ENCODE measurements around the gene BTNL8.

DNA sequence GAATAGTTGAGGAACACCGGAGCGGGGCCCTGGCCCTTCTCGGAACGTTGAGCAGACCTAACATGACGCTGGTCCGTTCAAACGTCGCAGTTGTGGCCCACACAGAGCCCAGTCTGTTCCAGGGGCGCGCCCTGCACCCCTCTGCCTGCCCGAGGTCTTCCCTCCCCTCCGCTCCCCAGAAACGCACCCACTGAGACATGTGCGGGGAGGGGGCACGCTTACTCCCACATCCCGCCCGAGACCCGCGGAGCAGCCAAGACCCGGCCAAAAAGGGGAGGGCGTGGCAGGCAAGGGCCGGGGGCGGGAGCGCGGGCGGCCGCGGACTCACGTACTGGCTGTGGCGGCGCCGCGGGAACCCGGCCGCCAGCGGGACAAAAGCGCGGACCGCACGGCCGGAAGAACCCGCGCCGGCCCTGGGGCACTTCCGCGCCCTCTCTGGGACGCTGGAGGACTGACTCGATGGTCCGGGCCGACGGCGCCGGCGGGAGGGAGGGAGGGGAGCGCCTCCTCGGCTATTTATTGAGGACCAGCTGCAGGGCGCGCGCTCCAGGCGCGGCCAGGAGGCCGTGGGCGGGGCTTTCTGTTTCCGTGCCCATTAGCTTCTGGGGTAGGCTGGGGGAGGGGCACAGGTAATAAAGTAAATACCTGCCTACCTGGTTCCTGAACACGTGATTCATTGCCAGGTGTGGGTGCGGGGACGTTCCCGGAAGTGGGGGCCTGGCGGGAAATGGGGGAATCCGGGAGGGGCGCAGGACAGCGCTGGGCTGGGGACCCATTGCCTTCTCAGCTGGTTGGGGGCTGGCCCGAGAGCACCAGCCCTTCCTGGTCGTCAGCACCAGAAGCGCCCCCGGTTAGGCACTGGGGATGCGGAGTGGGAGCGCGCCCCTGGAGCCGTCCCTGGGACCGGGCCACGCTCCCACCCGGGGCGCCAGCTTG lies 37.8 kb upstream of the BTNL8 start, which contains the start of gene ZFP62:
- TF ChIP-seq CEBPB (IDR thresholded peaks at IDR 0.05): peak; percentile 11; the same call in 1 of the 2 replicates
- TF ChIP-seq FOXM1 (IDR thresholded peaks at IDR 0.05; ENCODE audit: borderline replicate concordance, low read depth): no peak; the same call in 1 of the 2 replicates
- TF ChIP-seq EGR1 (IDR thresholded peaks at IDR 0.05): peak; percentile 74
- TF ChIP-seq TAF1 (IDR thresholded peaks at IDR 0.05; ENCODE audit: low read depth): peak; percentile 79
- TF ChIP-seq, protein P1, sequence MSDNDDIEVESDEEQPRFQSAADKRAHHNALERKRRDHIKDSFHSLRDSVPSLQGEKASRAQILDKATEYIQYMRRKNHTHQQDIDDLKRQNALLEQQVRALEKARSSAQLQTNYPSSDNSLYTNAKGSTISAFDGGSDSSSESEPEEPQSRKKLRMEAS (IDR thresholded peaks at IDR 0.05): peak; percentile 30; the same call in 1 of the 2 replicates
- TF ChIP-seq, protein P2, sequence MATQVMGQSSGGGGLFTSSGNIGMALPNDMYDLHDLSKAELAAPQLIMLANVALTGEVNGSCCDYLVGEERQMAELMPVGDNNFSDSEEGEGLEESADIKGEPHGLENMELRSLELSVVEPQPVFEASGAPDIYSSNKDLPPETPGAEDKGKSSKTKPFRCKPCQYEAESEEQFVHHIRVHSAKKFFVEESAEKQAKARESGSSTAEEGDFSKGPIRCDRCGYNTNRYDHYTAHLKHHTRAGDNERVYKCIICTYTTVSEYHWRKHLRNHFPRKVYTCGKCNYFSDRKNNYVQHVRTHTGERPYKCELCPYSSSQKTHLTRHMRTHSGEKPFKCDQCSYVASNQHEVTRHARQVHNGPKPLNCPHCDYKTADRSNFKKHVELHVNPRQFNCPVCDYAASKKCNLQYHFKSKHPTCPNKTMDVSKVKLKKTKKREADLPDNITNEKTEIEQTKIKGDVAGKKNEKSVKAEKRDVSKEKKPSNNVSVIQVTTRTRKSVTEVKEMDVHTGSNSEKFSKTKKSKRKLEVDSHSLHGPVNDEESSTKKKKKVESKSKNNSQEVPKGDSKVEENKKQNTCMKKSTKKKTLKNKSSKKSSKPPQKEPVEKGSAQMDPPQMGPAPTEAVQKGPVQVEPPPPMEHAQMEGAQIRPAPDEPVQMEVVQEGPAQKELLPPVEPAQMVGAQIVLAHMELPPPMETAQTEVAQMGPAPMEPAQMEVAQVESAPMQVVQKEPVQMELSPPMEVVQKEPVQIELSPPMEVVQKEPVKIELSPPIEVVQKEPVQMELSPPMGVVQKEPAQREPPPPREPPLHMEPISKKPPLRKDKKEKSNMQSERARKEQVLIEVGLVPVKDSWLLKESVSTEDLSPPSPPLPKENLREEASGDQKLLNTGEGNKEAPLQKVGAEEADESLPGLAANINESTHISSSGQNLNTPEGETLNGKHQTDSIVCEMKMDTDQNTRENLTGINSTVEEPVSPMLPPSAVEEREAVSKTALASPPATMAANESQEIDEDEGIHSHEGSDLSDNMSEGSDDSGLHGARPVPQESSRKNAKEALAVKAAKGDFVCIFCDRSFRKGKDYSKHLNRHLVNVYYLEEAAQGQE (IDR thresholded peaks at IDR 0.05; ENCODE audit: low read depth): no peak
- peak; percentile 70 for TF ChIP-seq ZBTB7A (IDR thresholded peaks at IDR 0.05; ENCODE audit: low read depth)
- no peak for TF ChIP-seq EP300 (IDR thresholded peaks at IDR 0.05; ENCODE audit: borderline replicate concordance)
- TF ChIP-seq TEAD4 (IDR thresholded peaks at IDR 0.05): peak; percentile 52; the same call in 1 of the 2 replicates
- no peak for TF ChIP-seq YY1 (IDR thresholded peaks at IDR 0.05; ENCODE audit: low read depth)
- TF ChIP-seq CREB1 (IDR thresholded peaks at IDR 0.05; ENCODE audit: low read depth): no peak
- TF ChIP-seq RAD21 (IDR thresholded peaks at IDR 0.05; ENCODE audit: low read depth): no peak

Measured in Ishikawa (cell line).